Right kidney (tissue), 1 donor: ENCODE measurements around the gene FES.
"Not testable (repeated sequence)": the region's sequence is repeated elsewhere in the genome, so short reads cannot be mapped to it uniquely, and the experiment has no call there.

Experiments
- DNase-seq: peaks from one replicate; pipeline ENCODE4 v3.0.0-alpha.2; 2016

FES gene

GRCh38 chr15:90860942-90861675 lies 23.2 kb upstream of the FES start:
- no peak for DNase-seq

DNA sequence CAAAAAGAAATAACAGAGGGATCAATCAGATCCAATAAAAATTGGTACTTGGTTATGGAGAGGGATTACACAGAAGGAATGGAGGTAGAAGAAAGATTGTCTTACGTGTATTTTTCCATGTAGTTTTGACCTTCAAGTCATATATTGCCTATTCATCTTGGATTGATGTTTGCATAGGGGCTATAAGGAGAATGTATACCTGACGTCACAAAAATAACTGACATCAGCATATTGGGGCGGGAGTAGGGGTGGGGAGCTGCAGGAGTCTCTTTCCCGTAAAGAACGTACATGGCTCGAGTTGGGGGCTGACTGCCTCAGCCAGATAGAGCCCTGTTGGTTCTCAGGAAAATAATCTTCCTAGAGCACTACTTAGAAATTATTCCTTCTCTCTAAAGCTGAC lies 21.8 kb upstream of the FES start:
- no peak for DNase-seq

DNA sequence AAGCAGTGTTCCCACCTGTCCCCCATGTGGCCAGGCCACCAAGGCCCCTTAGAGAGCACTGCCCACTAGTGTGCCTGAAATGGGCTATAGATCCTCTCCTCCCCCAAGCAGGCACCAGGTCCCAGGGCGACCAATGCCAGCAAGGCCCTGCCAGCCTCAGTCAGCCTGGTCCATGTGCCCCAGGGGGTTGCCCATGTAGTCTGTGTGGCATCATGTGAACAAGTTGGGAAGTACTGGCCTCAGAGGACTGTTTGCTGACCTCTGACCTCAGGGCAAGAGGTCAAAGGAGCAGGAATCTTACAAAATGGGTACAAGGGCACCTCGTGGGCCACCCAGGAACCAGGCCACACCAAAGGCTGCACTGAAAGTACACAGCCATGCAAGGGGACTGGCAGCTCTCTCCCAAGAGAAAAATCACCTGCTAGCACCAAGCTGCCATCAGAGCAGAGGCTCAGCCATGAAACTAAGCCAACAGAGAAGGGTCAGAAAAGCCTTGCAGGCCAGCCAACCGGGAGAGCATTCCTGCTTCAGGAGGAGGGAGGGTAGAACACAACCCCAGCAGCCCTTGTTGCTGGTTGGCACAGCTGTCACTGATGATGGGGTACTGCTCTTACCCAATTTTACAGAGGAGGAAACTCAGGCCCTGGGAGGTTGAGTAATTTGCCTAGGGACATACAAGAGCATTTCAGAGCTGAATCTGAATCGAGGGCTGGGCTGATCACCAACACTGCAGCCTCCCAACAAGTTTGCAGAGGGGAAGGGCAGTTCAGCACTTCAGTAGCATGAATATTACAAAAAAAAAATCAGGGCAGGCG lies 21.1 kb upstream of the FES start:
- DNase-seq: no peak

- no peak for DNase-seq
Observed at GRCh38 chr15:90863987-90864386, 20.3 kb upstream of the FES start.

GRCh38 chr15:90864507-90864906 lies 19.8 kb upstream of the FES start:
- DNase-seq: no peak

GRCh38 chr15:90865702-90866101 lies 18.6 kb upstream of the FES start:
- no peak for DNase-seq

GRCh38 chr15:90866161-90866715 lies 18.1 kb upstream of the FES start:
- DNase-seq: no peak

DNA sequence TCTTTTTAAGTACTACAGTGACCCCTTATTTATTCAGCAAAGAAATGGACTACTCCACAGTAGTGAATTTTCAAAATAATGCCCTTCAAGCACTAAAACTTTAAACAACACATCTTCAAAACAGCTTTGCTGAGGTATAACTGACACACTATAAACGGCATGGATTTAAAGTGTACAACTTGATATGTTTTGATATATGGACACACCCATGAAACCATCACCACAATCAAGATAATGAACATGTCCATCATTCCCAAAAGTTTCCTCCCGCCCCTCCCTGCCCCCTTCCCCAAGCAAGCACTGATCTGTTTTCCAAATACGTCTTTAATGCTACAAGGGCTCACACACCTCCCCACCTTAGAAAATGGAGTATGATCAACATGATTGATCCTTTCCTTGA lies 17.5 kb upstream of the FES start:
- no peak for DNase-seq

GRCh38 chr15:90868261-90868689 lies 16.0 kb upstream of the FES start, which contains the start of gene FURIN:
Gene FURIN (plus strand): TSS chr15:90868588. CDS start chr15:90875741, 7,153 bp downstream.
- no peak for DNase-seq

GRCh38 chr15:90869140-90869541 lies 15.2 kb upstream of the FES start:
- DNase-seq: no peak

GRCh38 chr15:90869601-90870353 lies 14.5 kb upstream of the FES start:
- peak; percentile 32 for DNase-seq

- DNase-seq: no peak
Observed at GRCh38 chr15:90870354-90871138, 13.8 kb upstream of the FES start.

GRCh38 chr15:90871139-90871715 lies 13.1 kb upstream of the FES start:
- DNase-seq: peak; percentile 84

DNA sequence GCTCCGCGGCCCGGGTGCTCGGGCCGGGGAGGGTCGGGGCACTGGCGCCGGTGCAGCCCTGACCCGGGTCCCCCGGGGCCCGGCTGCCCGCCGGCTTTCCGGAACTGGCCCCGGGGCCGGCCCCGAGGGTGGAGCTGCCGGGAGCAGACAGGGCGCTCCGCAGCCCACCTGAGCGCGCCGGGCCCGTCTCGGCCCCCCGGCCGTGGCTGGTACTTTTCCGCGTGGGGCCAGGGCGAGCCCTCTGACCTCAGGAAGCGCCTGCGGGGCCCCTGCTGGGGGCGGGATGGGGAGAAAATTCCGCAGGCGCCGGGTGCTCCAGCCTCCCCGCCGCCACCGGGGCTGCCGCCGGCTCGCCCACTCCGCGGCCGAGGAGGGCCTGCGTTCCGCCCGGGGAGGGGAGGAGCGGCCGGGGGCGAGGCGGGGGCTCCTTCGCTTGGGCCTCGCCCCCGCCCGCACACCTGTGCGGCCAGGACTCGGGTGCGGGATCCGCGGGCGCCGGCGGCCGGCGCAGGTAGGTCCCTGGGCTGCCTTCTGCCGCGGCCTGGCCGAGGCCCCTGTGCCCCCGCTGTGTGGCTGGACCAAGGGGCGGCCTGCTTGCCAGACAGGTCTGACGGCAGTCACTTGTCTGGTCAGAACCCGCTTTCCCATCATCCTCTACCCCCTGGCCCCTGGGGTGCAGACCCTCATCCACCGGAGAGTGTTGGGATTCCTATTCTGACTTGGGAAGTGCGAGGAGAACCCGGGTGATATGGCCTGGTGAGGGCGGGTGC lies 12.4 kb upstream of the FES start:
- DNase-seq: peak; percentile 74

DNA sequence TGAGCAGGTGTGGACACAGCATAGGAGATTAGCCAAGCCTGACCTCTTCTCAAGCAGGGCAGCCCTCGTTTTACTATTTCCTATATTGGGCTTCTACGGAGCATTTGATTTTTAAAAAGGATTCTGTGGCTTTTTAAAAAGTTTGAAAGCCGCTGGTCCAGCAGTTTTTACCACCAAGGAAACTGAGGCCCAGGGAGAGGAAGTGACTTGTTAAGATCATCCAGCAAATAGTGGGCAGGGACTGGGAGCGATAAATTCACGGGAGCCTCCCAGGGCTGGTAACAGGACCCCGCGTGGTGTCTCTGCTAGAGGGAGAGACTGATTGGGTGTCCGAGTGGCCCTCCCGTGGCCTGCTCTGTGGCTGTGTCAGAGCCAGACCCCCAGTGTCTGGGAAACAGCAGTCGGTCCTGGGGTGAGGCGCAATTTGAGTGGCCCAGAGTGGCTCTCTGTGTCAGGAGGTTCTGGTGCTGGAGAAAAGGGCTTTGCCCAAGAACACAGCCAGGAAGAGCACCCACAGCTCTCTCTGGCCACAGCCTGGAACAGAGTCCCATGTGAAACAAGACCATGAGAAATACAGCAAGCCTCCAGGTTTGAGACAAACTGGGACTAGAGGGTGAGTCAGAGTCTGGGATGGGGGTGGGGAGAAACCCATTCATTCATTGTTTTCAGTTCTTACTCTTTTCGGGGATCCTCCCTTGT lies 11.7 kb upstream of the FES start:
- DNase-seq: no peak

DNA sequence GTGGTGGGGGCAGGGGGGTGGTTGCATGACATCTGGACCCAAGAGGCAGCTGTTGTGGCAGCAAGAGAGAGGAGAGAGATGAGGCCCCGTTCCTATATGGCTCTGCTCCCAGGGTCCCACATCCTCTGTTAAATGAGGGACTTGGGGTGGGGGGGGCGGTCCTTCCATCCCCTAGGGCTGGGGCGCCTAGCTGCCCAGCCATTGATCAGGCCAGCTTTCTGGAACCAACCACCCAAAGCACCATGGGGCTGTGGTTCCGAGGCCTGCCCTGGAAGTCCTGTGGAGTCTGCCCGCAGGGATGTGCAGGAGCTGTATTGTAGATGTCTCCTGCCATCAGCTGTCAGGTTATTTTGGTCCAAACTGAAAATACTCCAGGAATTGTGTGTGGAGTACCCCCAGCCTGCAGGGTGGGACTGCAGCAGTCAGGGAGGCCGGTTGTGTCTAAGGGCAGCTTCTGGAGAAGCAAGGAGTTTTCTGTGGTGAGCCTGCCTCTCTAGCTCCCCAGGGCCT lies 10.8 kb upstream of the FES start:
- no peak for DNase-seq

- DNase-seq: peak; percentile 56
Observed at GRCh38 chr15:90873998-90874605, 10.2 kb upstream of the FES start.

GRCh38 chr15:90874986-90875385 lies 9.3 kb upstream of the FES start:
- DNase-seq: not testable (repeated sequence)

- no peak for DNase-seq
Observed at GRCh38 chr15:90875549-90875981, 8.7 kb upstream of the FES start.
